Keratinocyte (primary cell): Measurements from ENCODE around the gene MYO1D. TPM values are rescaled to one million over a fixed set of nuclear protein-coding genes. Genes with fewer than 3 reads are reported as not detected.

Experiments
- DNase-seq: peaks from one replicate; pipeline ENCODE4 v3.0.0-alpha.2; 2011; ENCODE audit warnings: low read depth, missing footprints, low spot score
- FAIRE-seq: peaks from 2 replicates; lab custom pipeline; 2011; peaks lifted over from hg19 to GRCh38; lab: Jason Lieb, UNC
- H2AFZ ChIP-seq: 2 replicates; pipeline ENCODE4 v1.6.0; 2012; ENCODE audit warnings: low read length, control low read depth, inconsistent platforms; ENCODE audit not compliant: control insufficient read depth
- H3K27ac ChIP-seq: 2 replicates; pipeline ENCODE4 v1.5.1; 2011; ENCODE audit warnings: low read length; ENCODE audit not compliant: control insufficient read depth, insufficient read depth
- H3K27me3 ChIP-seq: 3 replicates; pipeline ENCODE4 v1.6.0; 2011; ENCODE audit warnings: low read length; ENCODE audit not compliant: control insufficient read depth, insufficient read depth; ENCODE audit errors: extremely low read depth
- H3K36me3 ChIP-seq, 2 experiments: 2 replicates in 1 of 2; 3 replicates in 1 of 2; pipeline ENCODE4 v1.5.1; 2011; ENCODE audit warnings: low read length in 2 of 2, mild to moderate bottlenecking in 1 of 2; ENCODE audit not compliant: control insufficient read depth in 2 of 2, insufficient read depth in 2 of 2; ENCODE audit errors: extremely low read depth in 1 of 2
- H3K4me1 ChIP-seq: 3 replicates; pipeline ENCODE4 v1.5.1; 2011; ENCODE audit warnings: low read length; ENCODE audit not compliant: control insufficient read depth, insufficient read depth; ENCODE audit errors: extremely low read depth
- H3K4me2 ChIP-seq: 3 replicates; pipeline ENCODE4 v1.6.0; 2011; ENCODE audit warnings: low read depth, low read length; ENCODE audit not compliant: control insufficient read depth, insufficient read depth; ENCODE audit errors: extremely low read depth
- H3K4me3 ChIP-seq, 3 experiments: fragments of 200-600 bp in 1 of 3; sonication (generic) in 1 of 3; 2 replicates in 2 of 3; 3 replicates in 1 of 3; pipeline ENCODE4 v1.5.1; 2011 to 2016; ENCODE audit warnings: low read length in 3 of 3, mild to moderate bottlenecking in 3 of 3, control low read depth in 2 of 3, inconsistent platforms in 1 of 3, low read depth in 1 of 3, mixed read lengths in 1 of 3, mixed run types in 1 of 3, moderate library complexity in 1 of 3; ENCODE audit not compliant: control insufficient read depth in 2 of 3, insufficient read depth in 2 of 3; ENCODE audit errors: extremely low read depth in 1 of 3
- H3K79me2 ChIP-seq: 2 replicates; pipeline ENCODE4 v1.6.0; 2012; ENCODE audit warnings: low read length; ENCODE audit not compliant: control insufficient read depth, insufficient read depth
- H3K9ac ChIP-seq: 3 replicates; pipeline ENCODE4 v1.6.0; 2011; ENCODE audit warnings: low read length; ENCODE audit not compliant: control insufficient read depth, insufficient read depth; ENCODE audit errors: extremely low read depth
- H3K9me1 ChIP-seq: 3 replicates; pipeline ENCODE4 v1.6.0; 2011; ENCODE audit warnings: low read length; ENCODE audit not compliant: control insufficient read depth, insufficient read depth; ENCODE audit errors: extremely low read depth
- H3K9me3 ChIP-seq: 2 replicates; pipeline ENCODE4 v1.5.1; 2012; ENCODE audit warnings: low read depth, low read length; ENCODE audit not compliant: control insufficient read depth
- H4K20me1 ChIP-seq: 3 replicates; pipeline ENCODE4 v1.6.0; 2011; ENCODE audit warnings: low read length; ENCODE audit not compliant: control insufficient read depth, insufficient read depth; ENCODE audit errors: extremely low read depth
- CTCF ChIP-seq, 3 experiments: IDR thresholded peaks in 1 of 3; conservative IDR thresholded peaks in 1 of 3; optimal IDR thresholded peaks in 1 of 3; 2 replicates in 2 of 3; 3 replicates in 1 of 3; pipeline versions ENCODE3 to v1.5.1; 2011; ENCODE audit warnings: low read length in 3 of 3, mild to moderate bottlenecking in 3 of 3, moderate library complexity in 2 of 3, control low read depth in 1 of 3, inconsistent platforms in 1 of 3; ENCODE audit not compliant: insufficient read depth in 2 of 3; ENCODE audit errors: extremely low read depth in 1 of 3
- EZH2 ChIP-seq: IDR thresholded peaks from one replicate; pipeline ENCODE4 v1.6.1; 2012; ENCODE audit warnings: inconsistent platforms, mild to moderate bottlenecking, low read length, moderate library complexity
- dilution Hi-C: fragments of 300-500 bp; cut with MboI; formaldehyde crosslinking; loops from one replicate; pipeline ENCODE4 v1.7.0; 2020; ENCODE audit warnings: low sequenced_read_pairs; ENCODE audit not compliant: extremely low pct_ligation_motif_present
- polyA plus RNA-seq, 5 experiments: library from polyadenylated mRNA; depleted of rRNA in 3 of 5; stranded (reverse) in 3 of 5; stranded (forward) in 1 of 5; unstranded in 1 of 5; fragments of >200 nt; gene quantifications; 1 replicate in 1 of 5; 2 replicates in 3 of 5; 3 replicates in 1 of 5; pipeline versions ENCODE4 v1.2.1 to v1.2.3, GENCODE V29; 2011 to 2012; ENCODE audit warnings: missing spikeins in 2 of 5, low read depth in 1 of 5, low replicate concordance in 1 of 5

MYO1D gene
- polyA plus RNA-seq, 1 donor (not counting 4 experiments of a cell fraction or from before 2014, with no cell fraction given), result 33.7 TPM

DNA sequence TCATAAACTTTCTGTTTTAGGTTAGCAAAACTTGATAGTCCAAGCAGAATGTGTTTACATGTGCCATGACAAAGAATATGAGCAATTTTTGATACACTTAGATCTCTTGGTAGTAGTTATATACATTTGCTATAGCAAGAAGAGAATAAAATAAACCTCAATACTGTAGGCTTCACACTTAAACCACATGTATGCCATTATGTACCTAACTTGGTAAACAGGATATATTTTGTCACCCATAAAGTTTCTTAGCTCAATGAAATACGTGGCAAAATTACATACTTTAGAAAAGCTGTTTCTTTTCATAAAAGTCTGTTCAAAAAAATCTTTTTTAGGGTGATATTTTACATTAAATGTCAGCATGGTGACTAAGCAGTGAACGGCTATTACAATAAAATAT is 184.7 kb downstream of the MYO1D start:
- H3K9me1 ChIP-seq, result no peaks in the 10 kb centered on the region
- H3K27ac ChIP-seq, result no peak overlapping the region
- H3K79me2 ChIP-seq, result no peaks in the 10 kb centered on the region
- H3K4me3 ChIP-seq, result no peak overlapping the region
- H3K36me3 ChIP-seq, result peaks cover 0 to 3% of the 10 kb centered on the region in 2 experiments
- no peaks in the 10 kb centered on the region for H4K20me1 ChIP-seq
- H2AFZ ChIP-seq, result no peak overlapping the region
- DNase-seq (no peak), FAIRE-seq (no peak)
- H3K4me2 ChIP-seq, result no peak overlapping the region
- dilution Hi-C loops, result no loop called here
- no peak overlapping the region for H3K9ac ChIP-seq
- H3K9me3 ChIP-seq, result no peaks in the 10 kb centered on the region
- no peaks in the 10 kb centered on the region for H3K27me3 ChIP-seq
- TF ChIP-seq CTCF (optimal IDR thresholded peaks at IDR 0.05 in 1 of 3, IDR thresholded peaks at IDR 0.05 in 1 of 3, conservative IDR thresholded peaks at IDR 0.05 in 1 of 3; ENCODE audit: extremely low read depth in 1 of 3, insufficient read depth in 2 of 3, low read length in 3 of 3), result no peak
- no peak for TF ChIP-seq EZH2
- H3K4me1 ChIP-seq, result no peaks in the 10 kb centered on the region

DNA sequence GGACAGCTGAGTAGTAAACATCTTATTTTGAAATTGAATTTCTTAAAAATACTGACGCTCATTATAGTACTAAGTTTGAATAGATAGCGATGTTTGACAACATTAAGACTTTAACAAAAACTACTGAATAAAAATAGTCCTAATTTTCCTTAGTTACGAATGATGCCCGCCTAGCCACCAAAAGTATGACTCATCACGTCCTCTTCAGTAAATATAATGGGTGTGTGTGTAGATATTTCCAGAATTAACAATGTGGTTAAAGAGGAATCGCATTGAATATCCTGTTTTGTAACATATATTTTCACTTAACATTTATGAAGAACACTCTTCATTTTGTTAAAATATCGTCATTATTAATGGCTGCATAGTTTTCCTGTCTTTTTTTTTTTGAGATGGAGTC is 187.6 kb downstream of the MYO1D start:
- H3K27me3 ChIP-seq, result no peaks in the 10 kb centered on the region
- H3K27ac ChIP-seq, result no peak overlapping the region
- no peaks in the 10 kb centered on the region for H3K36me3 ChIP-seq
- TF ChIP-seq EZH2, result no peak
- TF ChIP-seq CTCF (optimal IDR thresholded peaks at IDR 0.05 in 1 of 3, IDR thresholded peaks at IDR 0.05 in 1 of 3, conservative IDR thresholded peaks at IDR 0.05 in 1 of 3; ENCODE audit: extremely low read depth in 1 of 3, insufficient read depth in 2 of 3, low read length in 3 of 3), result no peak
- DNase-seq (no peak), FAIRE-seq (no peak)
- no peaks in the 10 kb centered on the region for H3K9me1 ChIP-seq
- H3K4me2 ChIP-seq, result no peak overlapping the region
- peaks cover 3% of the 10 kb centered on the region for H3K4me1 ChIP-seq
- no peaks in the 10 kb centered on the region for H3K79me2 ChIP-seq
- H2AFZ ChIP-seq, result no peak overlapping the region
- dilution Hi-C loops, result no loop called here
- H3K9me3 ChIP-seq, result no peaks in the 10 kb centered on the region
- no peak overlapping the region for H3K4me3 ChIP-seq
- no peak overlapping the region for H3K9ac ChIP-seq
- H4K20me1 ChIP-seq, result no peaks in the 10 kb centered on the region
